AG10803 (cell line): Measurements from ENCODE around the gene TAPT1.

Experiments used
- DNase-seq: peaks from one replicate; pipeline ENCODE4 v3.0.0; 2010; ENCODE audit warnings: low read depth
- H3K4me3 ChIP-seq: 2 replicates; pipeline ENCODE4 v1.5.1; 2011; ENCODE audit warnings: mild to moderate bottlenecking, low read length, control low read depth
- TF ChIP-seq, protein P1 (sequence below): conservative IDR thresholded peaks from 2 replicates; pipeline ENCODE4 v1.5.1; 2011; ENCODE audit warnings: mild to moderate bottlenecking, low read length, control low read depth, inconsistent platforms

The TAPT1 gene

DNA sequence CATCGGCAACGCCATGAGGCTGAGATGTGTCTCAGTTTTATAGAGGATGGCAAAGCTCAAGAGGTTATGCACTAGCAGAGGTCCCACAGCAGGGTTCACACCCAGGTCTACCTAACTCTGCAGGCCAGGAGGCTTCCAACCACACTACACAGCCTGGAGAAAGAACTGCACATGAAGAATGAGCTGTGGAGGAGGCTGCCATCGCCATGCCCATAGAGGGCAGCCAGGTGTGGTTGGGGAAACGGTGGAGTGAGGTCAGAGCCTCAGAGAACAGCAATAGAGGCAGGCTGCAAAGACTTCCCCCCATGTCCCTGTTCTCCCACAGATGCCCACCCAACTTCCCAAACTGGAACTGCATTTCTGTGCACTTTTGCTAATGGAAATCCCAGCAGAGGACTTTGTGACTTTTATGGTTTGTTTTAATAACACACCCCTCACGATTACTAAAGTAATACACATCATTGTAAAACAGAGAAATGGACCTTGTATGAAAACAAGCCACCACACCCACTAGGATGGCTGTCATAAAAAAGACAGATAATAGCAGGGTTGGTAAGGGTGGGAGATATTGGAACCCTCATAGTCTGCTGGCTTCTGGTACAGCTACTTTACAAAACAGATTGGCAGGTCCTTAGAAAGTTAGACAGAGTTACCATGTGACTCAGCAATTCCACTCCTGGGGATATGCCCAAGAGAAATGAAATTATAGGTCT, 83.5 kb downstream of the TAPT1 start:
- TF ChIP-seq, protein P1, sequence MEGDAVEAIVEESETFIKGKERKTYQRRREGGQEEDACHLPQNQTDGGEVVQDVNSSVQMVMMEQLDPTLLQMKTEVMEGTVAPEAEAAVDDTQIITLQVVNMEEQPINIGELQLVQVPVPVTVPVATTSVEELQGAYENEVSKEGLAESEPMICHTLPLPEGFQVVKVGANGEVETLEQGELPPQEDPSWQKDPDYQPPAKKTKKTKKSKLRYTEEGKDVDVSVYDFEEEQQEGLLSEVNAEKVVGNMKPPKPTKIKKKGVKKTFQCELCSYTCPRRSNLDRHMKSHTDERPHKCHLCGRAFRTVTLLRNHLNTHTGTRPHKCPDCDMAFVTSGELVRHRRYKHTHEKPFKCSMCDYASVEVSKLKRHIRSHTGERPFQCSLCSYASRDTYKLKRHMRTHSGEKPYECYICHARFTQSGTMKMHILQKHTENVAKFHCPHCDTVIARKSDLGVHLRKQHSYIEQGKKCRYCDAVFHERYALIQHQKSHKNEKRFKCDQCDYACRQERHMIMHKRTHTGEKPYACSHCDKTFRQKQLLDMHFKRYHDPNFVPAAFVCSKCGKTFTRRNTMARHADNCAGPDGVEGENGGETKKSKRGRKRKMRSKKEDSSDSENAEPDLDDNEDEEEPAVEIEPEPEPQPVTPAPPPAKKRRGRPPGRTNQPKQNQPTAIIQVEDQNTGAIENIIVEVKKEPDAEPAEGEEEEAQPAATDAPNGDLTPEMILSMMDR, result no peak
- H3K4me3 ChIP-seq, result no peak overlapping the region
- no peak for DNase-seq

DNA sequence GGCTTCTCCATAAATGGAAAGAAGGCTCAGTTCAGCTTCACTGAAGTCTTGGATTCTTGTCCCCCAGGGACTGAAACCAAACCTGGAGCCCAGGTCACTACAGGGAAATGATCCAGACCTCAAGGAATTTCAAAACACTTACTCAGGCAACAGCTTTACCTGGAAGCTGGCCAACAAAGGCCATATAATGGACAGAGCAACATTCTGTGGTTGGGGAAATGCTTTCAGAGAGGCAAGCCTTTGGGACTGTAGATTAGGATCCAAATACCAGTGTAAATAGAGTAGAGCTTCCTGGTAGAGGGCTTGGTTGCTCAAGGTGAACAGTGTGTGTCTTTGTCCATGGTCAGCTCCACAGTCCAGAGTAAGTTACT, 85.4 kb downstream of the TAPT1 start:
- peak; percentile 93 for DNase-seq
- H3K4me3 ChIP-seq, result no peak overlapping the region
- TF ChIP-seq, protein P1, result no peak

DNA sequence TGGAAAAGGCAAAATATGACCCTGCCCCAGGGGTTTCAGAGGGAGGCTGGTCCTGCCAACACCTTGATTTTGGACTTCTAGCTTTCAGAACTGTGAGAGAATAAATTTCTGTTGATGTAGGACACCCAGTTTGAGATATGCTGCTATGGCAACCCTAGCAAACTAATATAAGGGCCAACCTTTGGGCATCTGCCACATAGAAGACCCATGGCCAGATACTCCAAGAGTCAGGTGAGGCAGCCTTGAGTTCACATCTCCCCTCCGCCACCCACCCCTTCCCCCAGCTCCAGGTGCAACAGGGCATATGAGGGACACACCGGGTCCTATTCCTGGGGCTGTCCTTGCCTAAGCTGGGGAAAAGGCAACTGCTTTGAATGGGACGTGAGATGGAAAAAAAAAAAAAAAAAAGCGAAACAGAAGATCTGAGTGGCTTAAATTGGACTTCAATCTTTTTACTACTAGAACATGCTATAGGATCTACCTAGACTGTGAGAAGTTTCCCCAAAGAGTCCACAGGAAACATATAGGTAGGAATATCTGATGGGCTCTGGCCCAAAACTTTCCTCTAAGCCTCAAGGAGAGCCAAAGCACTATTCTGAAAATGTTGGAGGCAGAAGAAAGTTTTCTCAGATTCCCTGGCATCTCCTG, 85.9 kb downstream of the TAPT1 start:
- H3K4me3 ChIP-seq, result no peak overlapping the region
- DNase-seq, result no peak
- TF ChIP-seq, protein P1, result no peak

DNA sequence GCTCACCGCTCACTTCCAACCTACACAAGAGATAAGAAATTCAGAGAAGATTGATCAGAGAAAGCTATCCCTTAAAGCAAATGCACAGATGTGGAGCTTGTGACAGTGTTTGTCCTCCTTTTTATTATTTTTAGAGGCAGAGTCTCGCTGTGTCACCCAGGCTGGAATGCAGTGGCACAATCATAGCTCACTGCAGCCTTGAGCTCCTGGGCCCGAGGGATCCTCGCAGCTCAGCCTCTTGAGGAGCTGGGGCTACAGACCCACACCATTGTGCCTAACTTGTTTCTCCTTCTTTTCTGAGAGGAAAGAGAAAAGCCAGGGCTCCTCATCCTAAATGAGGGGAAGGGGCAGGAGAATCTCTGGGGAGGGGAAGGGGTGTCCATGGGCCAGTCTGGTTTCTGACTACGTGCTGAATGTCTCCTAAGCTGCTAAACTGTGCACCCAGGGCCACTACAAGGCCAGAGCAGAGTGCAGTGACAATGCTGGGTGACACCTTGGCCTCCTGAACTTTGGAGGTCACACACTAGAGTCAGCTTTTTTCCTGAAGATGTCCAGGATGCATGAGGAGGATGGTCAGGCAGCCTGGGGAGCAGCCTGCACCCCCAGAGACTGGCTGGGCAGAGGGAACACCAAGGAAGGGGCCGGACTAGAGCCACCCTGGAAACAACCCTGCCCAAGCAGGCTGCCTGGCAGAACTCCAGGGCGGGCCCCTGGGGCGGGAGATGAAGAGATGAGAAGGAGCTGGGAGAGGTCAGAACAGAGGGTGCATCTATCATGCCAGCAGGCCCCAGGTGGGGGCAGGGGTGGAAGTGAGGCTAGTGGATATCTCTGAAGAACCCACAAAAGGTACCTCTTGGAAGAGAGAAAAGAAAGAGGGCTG, 87.0 kb downstream of the TAPT1 start:
- DNase-seq, result no peak
- no peak overlapping the region for H3K4me3 ChIP-seq
- TF ChIP-seq, protein P1, result no peak

DNA sequence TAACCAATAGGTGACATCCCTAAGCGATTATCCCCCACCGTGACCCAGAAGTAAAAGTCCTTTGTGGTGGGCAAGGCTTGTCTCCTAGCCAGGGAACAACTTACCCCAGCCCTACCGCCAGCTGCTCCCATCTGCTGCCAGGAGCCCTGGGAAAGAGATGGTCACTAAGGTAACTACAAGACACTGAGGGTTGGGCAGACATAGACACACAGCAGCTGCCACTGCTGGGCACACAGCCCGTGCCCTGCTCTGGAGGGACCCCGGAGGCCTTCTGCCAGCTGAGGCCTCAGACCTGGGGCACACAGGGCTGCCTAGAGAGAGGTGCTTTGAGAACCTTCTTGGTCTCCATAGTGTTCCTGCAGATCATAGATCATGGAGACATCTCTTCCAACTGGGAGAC, 89.4 kb downstream of the TAPT1 start:
- H3K4me3 ChIP-seq, result no peak overlapping the region
- no peak for DNase-seq
- TF ChIP-seq, protein P1, result no peak

DNA sequence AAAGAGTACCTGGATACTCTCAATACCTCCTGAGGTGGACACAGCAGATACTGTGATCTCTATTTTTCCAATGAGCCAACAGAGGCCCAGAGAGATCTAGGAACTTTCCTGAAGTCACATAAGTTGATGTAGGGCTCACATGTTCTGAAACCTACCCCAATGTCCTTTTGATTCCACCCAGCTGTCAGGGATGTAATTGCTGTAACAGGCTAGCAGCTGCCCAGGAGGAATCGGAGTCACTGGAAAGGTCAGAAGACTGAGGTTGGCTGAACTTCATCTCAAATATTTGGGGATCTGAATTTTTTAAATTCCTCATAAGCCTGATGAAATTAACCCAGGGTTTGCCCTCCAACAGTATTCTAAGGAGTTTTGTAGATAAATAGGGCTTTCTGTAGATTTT, 90.0 kb downstream of the TAPT1 start:
- H3K4me3 ChIP-seq, result no peak overlapping the region
- TF ChIP-seq, protein P1, result no peak
- peak; percentile 15 for DNase-seq
